Upper lobe of left lung (tissue), 6 donors: ENCODE data around the gene RAP2A. TPM values are rescaled to one million over a fixed set of nuclear protein-coding genes. Genes with fewer than 3 reads are reported as not detected.

Source experiments
- ATAC-seq, 2 donors: fragments of 200-7000 bp; cut with Tn5 transposase; one replicate each; pipeline ENCODE4 v1.9.1; 2022; ENCODE audit warnings: mild to moderate bottlenecking in 2 of 2, moderate library complexity in 2 of 2; ENCODE audit not compliant: low FRiP score in 2 of 2
- DNase-seq, 2 donors: peaks; one replicate each; pipeline ENCODE4 v3.0.0-alpha.2; 2019 to 2020
- H3K27ac ChIP-seq, 4 donors: fragments of 200-600 bp; sonication (generic); one replicate each; pipeline ENCODE4 v1.5.1; 2016 to 2019
- H3K27me3 ChIP-seq, 4 donors: fragments of 200-600 bp; sonication (generic); one replicate each; pipeline ENCODE4 v1.5.1; 2017 to 2019
- H3K36me3 ChIP-seq, 4 donors: fragments of 200-600 bp; sonication (generic); one replicate each; pipeline ENCODE4 v1.5.1; 2016 to 2019
- H3K4me1 ChIP-seq, 4 donors: fragments of 200-600 bp; sonication (generic); one replicate each; pipeline ENCODE4 v1.5.1; 2018 to 2019
- H3K4me3 ChIP-seq, 4 donors: fragments of 200-600 bp; sonication (generic); one replicate each; pipeline ENCODE4 v1.5.1; 2017 to 2019; ENCODE audit warnings: mild to moderate bottlenecking in 2 of 4, moderate library complexity in 1 of 4
- H3K9me3 ChIP-seq, 4 donors: fragments of 200-600 bp; sonication (generic); one replicate each; pipeline ENCODE4 v1.5.1; 2018 to 2019
- EP300 ChIP-seq, 4 donors: sonication (generic); formaldehyde crosslinking; IDR thresholded peaks; one replicate each; pipeline ENCODE4 v1.5.1; 2017; ENCODE audit warnings: antibody characterized with exemption in 4 of 4, control low read depth in 2 of 4
- POLR2A ChIP-seq, 4 donors: fragments of 450-650 bp; IDR thresholded peaks; one replicate each; pipeline ENCODE4 v1.5.1; 2016 to 2017; ENCODE audit warnings: antibody characterized with exemption in 4 of 4, mild to moderate bottlenecking in 2 of 4
- POLR2AphosphoS5 ChIP-seq, 2 donors: sonication (generic); formaldehyde crosslinking; IDR thresholded peaks; one replicate each; pipeline ENCODE4 v1.5.1; 2017; ENCODE audit warnings: antibody characterized with exemption in 2 of 2
- WGBS, 2 donors: methylation state at CpG; one replicate each; pipeline ENCODE4 v1.1.5; 2017 to 2018; 5-methylcytosine and 5-hydroxymethylcytosine counted together
- total RNA-seq, 6 donors: library from RNA; depleted of rRNA in 4 of 6; stranded (reverse); fragments of >200 nt in 4 of 6; gene quantifications; one replicate each; pipeline versions ENCODE4 v1.1.0 to v1.2.1, GENCODE V29; 2016 to 2021
- TF ChIP-seq, protein P1 (sequence below), 6 experiments: fragments of 450-650 bp in 4 of 6; fragments of 200-600 bp in 2 of 6; sonication (generic) in 2 of 6; IDR thresholded peaks; one replicate each; pipeline ENCODE4 v1.5.1; 2016 to 2019; ENCODE audit warnings: antibody characterized with exemption in 6 of 6
- donor health status: DM: no; HTN: no; CAD: no; lungs with moderate emphysema.
- donor health status: DM: no; HTN: yes; CAD: no; lungs with severe emphysema.

Gene RAP2A
- total RNA-seq, 6 donors from 2014 or later, result 17.8 to 55.4 (median 31.5) TPM

DNA sequence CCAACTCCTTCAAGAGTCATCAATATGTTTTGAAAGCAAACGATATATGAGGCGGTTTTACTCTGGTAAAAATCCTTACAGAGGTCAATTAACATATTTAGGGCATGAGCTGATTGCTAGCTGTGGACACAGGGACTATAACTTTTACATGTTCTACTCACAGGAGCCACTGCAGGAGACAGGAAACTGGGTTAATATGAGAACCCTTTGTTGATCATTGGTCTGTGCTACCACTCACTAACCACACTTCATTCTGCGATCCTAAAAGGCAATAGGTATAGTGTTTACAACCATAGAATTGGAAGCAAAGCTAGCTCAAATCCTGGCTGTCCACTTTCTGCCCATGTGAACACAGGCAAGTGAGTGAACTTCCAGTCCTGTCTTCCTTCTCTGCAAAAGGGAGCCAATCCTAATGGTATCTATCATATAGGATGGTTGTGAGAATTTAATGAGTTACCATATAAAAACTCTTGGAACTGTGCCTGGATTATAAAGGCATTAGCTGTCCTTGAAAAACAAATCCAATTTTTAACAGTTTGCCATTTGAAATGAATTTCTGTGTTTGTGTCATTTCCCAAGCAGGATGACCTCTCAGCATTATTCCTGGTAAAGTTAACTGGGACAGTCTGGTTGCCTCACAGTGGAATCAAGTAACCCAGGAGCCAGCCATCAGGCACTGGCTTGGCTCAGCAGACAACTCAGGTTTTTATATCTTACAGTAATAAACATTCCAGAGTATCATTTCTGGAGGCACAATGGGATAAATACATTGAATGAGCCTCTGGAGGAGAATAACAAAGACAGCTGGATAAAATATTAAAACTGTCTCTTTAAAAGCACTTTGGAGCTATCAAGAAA lies 29.8 kb upstream of the RAP2A start:
- H3K27me3 ChIP-seq, result no peaks in the 10 kb centered on the region
- no peaks in the 10 kb centered on the region for H3K36me3 ChIP-seq
- DNase-seq, result no peak
- 85 to 95% methylated on average over 3 of the region's 3 CpGs for WGBS, 2 donors
- no peaks in the 10 kb centered on the region for H3K9me3 ChIP-seq
- ATAC-seq, result no peak
- no peak overlapping the region for H3K27ac ChIP-seq
- no peak overlapping the region for H3K4me3 ChIP-seq
- no peaks in the 10 kb centered on the region for H3K4me1 ChIP-seq
- TF ChIP-seq POLR2A (IDR thresholded peaks at IDR 0.05) (no peak), EP300 (IDR thresholded peaks at IDR 0.05) (no peak), POLR2AphosphoS5 (IDR thresholded peaks at IDR 0.05) (no peak)
- TF ChIP-seq, protein P1, sequence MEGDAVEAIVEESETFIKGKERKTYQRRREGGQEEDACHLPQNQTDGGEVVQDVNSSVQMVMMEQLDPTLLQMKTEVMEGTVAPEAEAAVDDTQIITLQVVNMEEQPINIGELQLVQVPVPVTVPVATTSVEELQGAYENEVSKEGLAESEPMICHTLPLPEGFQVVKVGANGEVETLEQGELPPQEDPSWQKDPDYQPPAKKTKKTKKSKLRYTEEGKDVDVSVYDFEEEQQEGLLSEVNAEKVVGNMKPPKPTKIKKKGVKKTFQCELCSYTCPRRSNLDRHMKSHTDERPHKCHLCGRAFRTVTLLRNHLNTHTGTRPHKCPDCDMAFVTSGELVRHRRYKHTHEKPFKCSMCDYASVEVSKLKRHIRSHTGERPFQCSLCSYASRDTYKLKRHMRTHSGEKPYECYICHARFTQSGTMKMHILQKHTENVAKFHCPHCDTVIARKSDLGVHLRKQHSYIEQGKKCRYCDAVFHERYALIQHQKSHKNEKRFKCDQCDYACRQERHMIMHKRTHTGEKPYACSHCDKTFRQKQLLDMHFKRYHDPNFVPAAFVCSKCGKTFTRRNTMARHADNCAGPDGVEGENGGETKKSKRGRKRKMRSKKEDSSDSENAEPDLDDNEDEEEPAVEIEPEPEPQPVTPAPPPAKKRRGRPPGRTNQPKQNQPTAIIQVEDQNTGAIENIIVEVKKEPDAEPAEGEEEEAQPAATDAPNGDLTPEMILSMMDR (IDR thresholded peaks at IDR 0.05), result no peak

- ATAC-seq, result no peak
Observed at GRCh38 chr13:97407540-97407939, 26.4 kb upstream of the RAP2A start.

DNA sequence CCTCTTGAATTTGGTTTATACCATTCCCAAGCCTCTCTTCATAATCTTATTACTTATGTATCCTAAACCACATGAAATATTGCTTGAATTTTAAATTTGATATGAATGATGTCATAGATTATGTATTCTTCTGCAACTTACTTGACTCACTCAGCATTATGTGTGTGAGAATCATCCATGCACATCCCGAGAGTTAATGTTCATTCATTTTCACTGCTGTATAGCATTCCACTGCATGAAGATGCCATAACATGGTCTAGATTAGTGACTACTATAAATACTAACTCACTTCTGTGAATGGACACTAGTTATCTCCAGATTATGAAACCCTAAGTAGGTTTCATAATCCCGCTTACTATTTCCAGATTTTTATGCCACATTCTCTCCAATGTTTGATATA lies 25.0 kb upstream of the RAP2A start:
- TF ChIP-seq EP300 (IDR thresholded peaks at IDR 0.05) (no peak), POLR2AphosphoS5 (IDR thresholded peaks at IDR 0.05) (no peak), POLR2A (IDR thresholded peaks at IDR 0.05) (no peak)
- TF ChIP-seq, protein P1 (IDR thresholded peaks at IDR 0.05), result no peak
- ATAC-seq, result no peak
- H3K36me3 ChIP-seq, result no peaks in the 10 kb centered on the region
- no peaks in the 10 kb centered on the region for H3K4me1 ChIP-seq
- H3K4me3 ChIP-seq, result no peak overlapping the region
- H3K9me3 ChIP-seq, result no peaks in the 10 kb centered on the region
- 92 to 97% methylated on average over 2 of the region's 2 CpGs for WGBS, 2 donors
- no peak for DNase-seq
- no peaks in the 10 kb centered on the region for H3K27me3 ChIP-seq
- H3K27ac ChIP-seq, result no peak overlapping the region

More at GRCh38 chr13:97407540-97407939, 26.4 kb upstream of the RAP2A start:
- Histone ChIP-seq H3K4me3 (no peak overlapping the region), H3K27ac (peak overlapping the region in 1 of 4 donors; percentile 16), H3K9me3 (no peaks in the 10 kb centered on the region), H3K36me3 (no peaks in the 10 kb centered on the region), H3K4me1 (no peaks in the 10 kb centered on the region), H3K27me3 (no peaks in the 10 kb centered on the region)
- 85 to 93% methylated on average over 2 of the region's 2 CpGs for WGBS, 2 donors
- TF ChIP-seq, protein P1 (IDR thresholded peaks at IDR 0.05), result no peak
- TF ChIP-seq EP300 (IDR thresholded peaks at IDR 0.05), result peak in 1 of 4 donors; percentile 17
- TF ChIP-seq POLR2A (IDR thresholded peaks at IDR 0.05), result no peak
- TF ChIP-seq POLR2AphosphoS5 (IDR thresholded peaks at IDR 0.05), result no peak
- DNase-seq, result no peak

- Histone ChIP-seq H3K4me3 (no peak overlapping the region), H3K9me3 (no peaks in the 10 kb centered on the region), H3K27me3 (no peaks in the 10 kb centered on the region), H3K27ac (no peak overlapping the region), H3K4me1 (no peaks in the 10 kb centered on the region), H3K36me3 (no peaks in the 10 kb centered on the region)
- no peak for TF ChIP-seq POLR2AphosphoS5 (IDR thresholded peaks at IDR 0.05)
- TF ChIP-seq POLR2A (IDR thresholded peaks at IDR 0.05), result no peak
- no peak for TF ChIP-seq EP300 (IDR thresholded peaks at IDR 0.05)
- TF ChIP-seq, protein P1 (IDR thresholded peaks at IDR 0.05), result no peak
- 80% methylated on average over 6 of the region's 6 CpGs for WGBS, 2 donors
- no peak for ATAC-seq
- no peak for DNase-seq
Observed at GRCh38 chr13:97411984-97412383, 22.0 kb upstream of the RAP2A start.
